H1 (cell line): ENCODE data around the gene SPANXN5. TPM values are rescaled to one million over a fixed set of nuclear protein-coding genes. Genes with fewer than 3 reads are reported as not detected.

Source experiments
- CTCF ChIA-PET: fragments of 300-600 bp; sonication (Branson Sonifier 250); formaldehyde crosslinking; loops from one replicate; lab custom pipeline; 2021; ENCODE audit not compliant: partially characterized antibody; lab: Charles Lee
- POLR2A ChIA-PET: fragments of 300-600 bp; sonication (Branson Sonifier 250); formaldehyde crosslinking; loops from one replicate; lab custom pipeline; 2021; ENCODE audit warnings: inconsistent platforms; ENCODE audit not compliant: partially characterized antibody; lab: Charles Lee
- DNase-seq, 2 experiments: peaks; one replicate each; pipeline versions ENCODE4 v3.0.0 to v3.0.0-alpha.2; 2010 to 2022; ENCODE audit warnings: low spot score in 2 of 2, low read depth in 1 of 2, mixed read lengths in 1 of 2
- FAIRE-seq: peaks from 2 replicates; lab custom pipeline; 2011; peaks lifted over from hg19 to GRCh38; lab: Jason Lieb, UNC
- H2AFZ ChIP-seq: 2 replicates; pipeline ENCODE4 v1.8.1; 2012; ENCODE audit warnings: low read length, inconsistent platforms
- H2AK5ac ChIP-seq: 2 replicates; pipeline ENCODE4 v1.6.1; 2013; ENCODE audit warnings: low read depth, low read length
- H2BK120ac ChIP-seq: replicated peaks from 2 replicates; pipeline ENCODE3; 2013; ENCODE audit warnings: low read depth, low read length, inconsistent platforms
- H2BK12ac ChIP-seq: 2 replicates; pipeline ENCODE4 v1.6.1; 2013; ENCODE audit warnings: low read depth, low read length
- H2BK15ac ChIP-seq: 2 replicates; pipeline ENCODE4 v1.6.1; 2013; ENCODE audit warnings: low read length
- H2BK20ac ChIP-seq: 2 replicates; pipeline ENCODE4 v1.6.1; 2013; ENCODE audit warnings: low read length
- H2BK5ac ChIP-seq: 2 replicates; pipeline ENCODE4 v1.6.1; 2013; ENCODE audit warnings: low read depth, low read length
- H3K14ac ChIP-seq: 2 replicates; pipeline ENCODE4 v1.6.1; 2013; ENCODE audit warnings: inconsistent platforms; ENCODE audit not compliant: insufficient read length
- H3K18ac ChIP-seq: 2 replicates; pipeline ENCODE4 v1.6.1; 2013; ENCODE audit warnings: low read length; ENCODE audit errors: extremely low read depth
- H3K23ac ChIP-seq: 2 replicates; pipeline ENCODE4 v1.6.1; 2013; ENCODE audit warnings: inconsistent platforms; ENCODE audit not compliant: insufficient read length
- H3K23me2 ChIP-seq: 2 replicates; pipeline ENCODE4 v1.6.1; 2013; ENCODE audit warnings: low read depth, low read length
- H3K27ac ChIP-seq: 2 replicates; pipeline ENCODE4 v1.6.1; 2011; ENCODE audit warnings: low read depth, low read length, inconsistent platforms
- H3K27me3 ChIP-seq, 4 experiments: replicated peaks in 1 of 4; 1 replicate in 1 of 4; 2 replicates in 3 of 4; pipeline versions ENCODE4 v1.6.1 to v1.8.1; 2011 to 2013; ENCODE audit warnings: low read length in 3 of 4, mild to moderate bottlenecking in 3 of 4, inconsistent platforms in 2 of 4, mixed read lengths in 2 of 4, moderate library complexity in 1 of 4; ENCODE audit not compliant: control insufficient read depth in 3 of 4, insufficient read depth in 3 of 4; ENCODE audit errors: extremely low read depth in 1 of 4
- H3K36me3 ChIP-seq, 4 experiments: 2 replicates each; pipeline versions ENCODE4 v1.6.1 to v1.8.1; 2011 to 2013; ENCODE audit warnings: mild to moderate bottlenecking in 4 of 4, low read length in 3 of 4, moderate library complexity in 2 of 4, control low read depth in 1 of 4, inconsistent platforms in 1 of 4; ENCODE audit not compliant: insufficient read depth in 4 of 4, control insufficient read depth in 2 of 4
- H3K4ac ChIP-seq: replicated peaks from 2 replicates; pipeline ENCODE3; 2013; ENCODE audit warnings: low read length, low read depth, mixed read lengths, inconsistent platforms; ENCODE audit not compliant: insufficient read length
- H3K4me1 ChIP-seq, 4 experiments: replicated peaks in 1 of 4; 1 replicate in 1 of 4; 2 replicates in 3 of 4; pipeline versions ENCODE4 v1.6.1 to v1.8.1; 2011 to 2013; ENCODE audit warnings: low read length in 3 of 4, inconsistent platforms in 2 of 4, mixed read lengths in 1 of 4; ENCODE audit not compliant: insufficient read depth in 4 of 4, control insufficient read depth in 3 of 4
- H3K4me2 ChIP-seq, 2 experiments: 2 replicates each; pipeline versions ENCODE4 v1.6.1 to v1.8.1; 2011 to 2013; ENCODE audit warnings: low read depth in 2 of 2, low read length in 2 of 2, control low read depth in 1 of 2, inconsistent platforms in 1 of 2, mild to moderate bottlenecking in 1 of 2; ENCODE audit not compliant: insufficient read depth in 1 of 2
- H3K4me3 ChIP-seq, 4 experiments: fragments of 200-600, 300-600 bp in 1 of 4; sonication (generic), shearing (Covaris generic), sonication (Bioruptor Twin) in 1 of 4; 2 replicates each; pipeline versions ENCODE4 v1.5.1 to v1.8.1; 2011 to 2016; ENCODE audit warnings: low read length in 4 of 4, low read depth in 3 of 4, control low read depth in 2 of 4, inconsistent platforms in 2 of 4, mild to moderate bottlenecking in 2 of 4, mixed read lengths in 1 of 4, moderate library complexity in 1 of 4; ENCODE audit not compliant: insufficient read depth in 2 of 4; ENCODE audit errors: extremely low read depth in 1 of 4
- H3K56ac ChIP-seq: replicated peaks from 2 replicates; pipeline ENCODE3; 2013; ENCODE audit warnings: low read depth, mild to moderate bottlenecking, mixed read lengths, low read length, inconsistent platforms; ENCODE audit not compliant: insufficient read length
- H3K79me1 ChIP-seq: 2 replicates; pipeline ENCODE4 v1.6.1; 2013; ENCODE audit warnings: low read depth, low read length, control low read depth
- H3K79me2 ChIP-seq, 2 experiments: 2 replicates each; pipeline versions ENCODE4 v1.6.1 to v1.8.1; 2012 to 2013; ENCODE audit warnings: low read length in 2 of 2, mild to moderate bottlenecking in 2 of 2, inconsistent platforms in 1 of 2; ENCODE audit not compliant: insufficient read depth in 2 of 2, control insufficient read depth in 1 of 2
- H3K9ac ChIP-seq, 4 experiments: replicated peaks in 1 of 4; 1 replicate in 1 of 4; 2 replicates in 3 of 4; pipeline versions ENCODE4 v1.6.1 to v1.8.1; 2011 to 2013; ENCODE audit warnings: low read depth in 3 of 4, low read length in 3 of 4, control low read depth in 2 of 4, mild to moderate bottlenecking in 2 of 4, moderate library complexity in 2 of 4, inconsistent platforms in 1 of 4; ENCODE audit errors: extremely low read depth in 1 of 4
- H3K9me3 ChIP-seq, 2 experiments: 2 replicates each; pipeline versions ENCODE4 v1.6.1 to v1.8.1; 2012 to 2013; ENCODE audit warnings: mild to moderate bottlenecking in 2 of 2, moderate library complexity in 2 of 2, control low read depth in 1 of 2, inconsistent platforms in 1 of 2, low read depth in 1 of 2, low read length in 1 of 2, mixed read lengths in 1 of 2; ENCODE audit not compliant: insufficient read depth in 2 of 2
- H4K20me1 ChIP-seq, 2 experiments: replicated peaks in 1 of 2; 2 replicates each; pipeline versions ENCODE3 to v1.8.1; 2011 to 2013; ENCODE audit warnings: inconsistent platforms in 2 of 2, low read length in 2 of 2, mild to moderate bottlenecking in 1 of 2; ENCODE audit not compliant: insufficient read depth in 2 of 2, control insufficient read depth in 1 of 2
- H4K5ac ChIP-seq: 2 replicates; pipeline ENCODE4 v1.6.1; 2013; ENCODE audit warnings: low read length, low read depth, mixed read lengths, inconsistent platforms; ENCODE audit not compliant: insufficient read length
- H4K8ac ChIP-seq: 2 replicates; pipeline ENCODE4 v1.8.0; 2013; ENCODE audit warnings: mild to moderate bottlenecking, moderate library complexity, low read length, inconsistent platforms; ENCODE audit not compliant: insufficient read depth; ENCODE audit errors: extremely low read depth
- H4K91ac ChIP-seq: replicated peaks from 2 replicates; pipeline ENCODE3; 2013; ENCODE audit warnings: low read length, mixed read lengths, inconsistent platforms; ENCODE audit not compliant: insufficient read length
- ASH2L ChIP-seq: fragments of 200-600, 300-600 bp; sonication (generic); IDR thresholded peaks from one replicate; pipeline ENCODE4 v1.7.1; 2017; ENCODE audit warnings: low read length
- HDAC2 ChIP-seq, 2 experiments: fragments of 300-600 bp in 1 of 2; sonication (generic) in 1 of 2; IDR thresholded peaks; 2 replicates each; pipeline ENCODE4 v1.6.1; 2011 to 2012; ENCODE audit warnings: low read depth in 2 of 2, low read length in 2 of 2, mild to moderate bottlenecking in 2 of 2, moderate library complexity in 2 of 2, borderline replicate concordance in 1 of 2, inconsistent platforms in 1 of 2
- WGBS, 2 experiments: shearing (Covaris generic) in 1 of 2; methylation state at CpG; one replicate each; pipeline versions ENCODE4 v1.1.6 to v1.1.7; 2013 to 2015; ENCODE audit warnings: low lambda C conversion rate in 2 of 2, mixed read lengths in 2 of 2, inconsistent platforms in 1 of 2, low coverage in 1 of 2, missing lambda C conversion rate in 1 of 2; ENCODE audit not compliant: insufficient replicate concordance in 2 of 2, insufficient coverage in 1 of 2, insufficient read length in 1 of 2; ENCODE audit errors: extremely low coverage in 1 of 2, missing lambda C conversion rate in 1 of 2; 5-methylcytosine and 5-hydroxymethylcytosine counted together
- polyA plus RNA-seq, 7 experiments: library from polyadenylated mRNA; depleted of rRNA in 3 of 7; stranded (reverse) in 5 of 7; unstranded in 2 of 7; fragments of >200 nt in 5 of 7; fragments of 200-250 nt in 2 of 7; gene quantifications; 1 replicate in 5 of 7; 2 replicates in 1 of 7; 4 replicates in 1 of 7; pipeline versions ENCODE4 v1.2.1 to v1.2.3, GENCODE V29; 2011 to 2013; ENCODE audit warnings: missing spikeins in 2 of 7, mixed read lengths in 2 of 7
- total RNA-seq: library from RNA; stranded (reverse); fragmentation: NEBNext Ultra II Directional; extraction: Animal tissue kit (Norgen Biotek cat#: 25700); gene quantifications from 2 replicates; pipeline ENCODE4 v1.2.1, GENCODE V29; 2021

The SPANXN5 gene
- total and polyA plus RNA-seq, 2 of the 8 experiments (the other 6 are each of a cell fraction or from before 2014, with no cell fraction given): not detected

- H3K4ac ChIP-seq: no peak overlapping the region
- H4K8ac ChIP-seq: no peak overlapping the region
- no peak overlapping the region for H3K27ac ChIP-seq
- H3K36me3 ChIP-seq: no peaks in the 10 kb centered on the region
- no peaks in the 10 kb centered on the region for H3K79me1 ChIP-seq
- no peaks in the 10 kb centered on the region for H4K20me1 ChIP-seq
- H2AK5ac ChIP-seq: no peak overlapping the region
- no peaks in the 10 kb centered on the region for H3K4me1 ChIP-seq
- DNase-seq: no peak
- no peak for FAIRE-seq
- H3K9me3 ChIP-seq: peaks cover 0 to 2% of the 10 kb centered on the region in 2 experiments; a peak in 1 of 4 replicates
- H3K23ac ChIP-seq: no peak overlapping the region
- no peaks in the 10 kb centered on the region for H3K79me2 ChIP-seq
- no peaks in the 10 kb centered on the region for H3K27me3 ChIP-seq
- H3K9ac ChIP-seq: no peak overlapping the region
- WGBS, 2 experiments: 83% methylated on average over 2 of the region's 2 CpGs; no CpG with 5 or more reads in 1 of the 2 experiments
- POLR2A ChIA-PET: no interaction called here
- H2BK12ac ChIP-seq: no peak overlapping the region
- no peak overlapping the region for H3K18ac ChIP-seq
- H3K14ac ChIP-seq: no peak overlapping the region
- no peak overlapping the region for H4K91ac ChIP-seq
- no peak overlapping the region for H2BK20ac ChIP-seq
- no peak overlapping the region for H3K4me2 ChIP-seq
- no peak overlapping the region for H4K5ac ChIP-seq
- H3K23me2 ChIP-seq: peaks cover 2% of the 10 kb centered on the region; the same call in 1 of the 2 replicates
- H2AFZ ChIP-seq: no peak overlapping the region
- H2BK15ac ChIP-seq: no peak overlapping the region
- H2BK5ac ChIP-seq: no peak overlapping the region
- H3K4me3 ChIP-seq: no peak overlapping the region
- no peak overlapping the region for H3K56ac ChIP-seq
- CTCF ChIA-PET: no interaction called here
- H2BK120ac ChIP-seq: no peak overlapping the region
- TF ChIP-seq HDAC2 (IDR thresholded peaks at IDR 0.05; ENCODE audit: borderline replicate concordance in 1 of 2, low read depth in 2 of 2, low read length in 2 of 2): no peak
- TF ChIP-seq ASH2L: no peak
Measured at GRCh38 chrX:52839137-52839536, 41.9 kb upstream of the SPANXN5 start.
